DOHH2 (cell line): Measurements from ENCODE around the gene MARCHF5.
"Not testable (repeated sequence)": the region's sequence is repeated elsewhere in the genome, so short reads cannot be mapped to it uniquely, and the experiment has no call there.

ENCODE experiments used
- CTCF ChIP-seq: fragments of 200-600 bp; sonication (generic); IDR thresholded peaks from one replicate; pipeline ENCODE4 v1.5.1; 2014; ENCODE audit warnings: antibody characterized with exemption, mild to moderate bottlenecking, low read depth, low read length; ENCODE audit not compliant: poor library complexity, severe bottlenecking
- EZH2phosphoT487 ChIP-seq: fragments of 200-600 bp; sonication (generic); IDR thresholded peaks from 2 replicates; pipeline ENCODE4 v1.6.1; 2017; ENCODE audit warnings: borderline replicate concordance, mild to moderate bottlenecking, antibody characterized with exemption, low read length, moderate library complexity, mixed read lengths

GRCh38 chr10:92329927-92330326 is 39.0 kb downstream of the MARCHF5 start:
- TF ChIP-seq CTCF, EZH2phosphoT487: not testable (repeated sequence)
